Fibroblast of pulmonary artery (primary cell): ENCODE data around the gene MAGI3.
"Not testable (repeated sequence)": the region's sequence is repeated elsewhere in the genome, so short reads cannot be mapped to it uniquely, and the experiment has no call there.

Experiments used
- DNase-seq: peaks from one replicate; pipeline ENCODE4 v3.0.0-alpha.2; 2010; ENCODE audit warnings: low read depth
- H3K4me3 ChIP-seq: replicated peaks from 2 replicates; pipeline ENCODE4 v1.5.1; 2011; ENCODE audit warnings: low read depth, mild to moderate bottlenecking, control low read depth, low read length, moderate library complexity
- TF ChIP-seq, protein P1 (sequence below): IDR thresholded peaks from 2 replicates; pipeline ENCODE4 v1.5.1; 2011; ENCODE audit warnings: mild to moderate bottlenecking, control low read depth, low read length, inconsistent platforms; ENCODE audit errors: missing control alignments

The MAGI3 gene

DNA sequence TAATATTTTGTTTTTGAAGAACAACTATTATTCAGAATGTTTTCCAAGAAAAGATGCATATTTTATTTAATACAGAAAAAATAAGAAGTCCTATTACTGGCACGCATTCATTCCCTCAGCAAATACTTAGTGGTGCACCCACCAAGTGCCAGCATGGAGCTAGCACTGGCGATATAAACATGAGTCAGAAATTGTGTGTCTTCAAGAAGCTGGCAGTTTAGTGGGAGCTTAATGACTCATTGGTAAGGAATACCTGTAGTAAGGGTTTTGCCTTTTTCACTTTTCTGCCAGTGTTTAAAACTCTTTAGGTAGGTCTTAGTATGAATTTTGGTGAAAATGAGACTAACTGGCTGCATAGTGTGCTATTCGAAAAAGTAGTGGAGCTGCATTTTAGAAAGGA lies 6.3 kb downstream of the MAGI3 start:
- no peak overlapping the region for H3K4me3 ChIP-seq
- peak; percentile 64 for DNase-seq
- TF ChIP-seq, protein P1, sequence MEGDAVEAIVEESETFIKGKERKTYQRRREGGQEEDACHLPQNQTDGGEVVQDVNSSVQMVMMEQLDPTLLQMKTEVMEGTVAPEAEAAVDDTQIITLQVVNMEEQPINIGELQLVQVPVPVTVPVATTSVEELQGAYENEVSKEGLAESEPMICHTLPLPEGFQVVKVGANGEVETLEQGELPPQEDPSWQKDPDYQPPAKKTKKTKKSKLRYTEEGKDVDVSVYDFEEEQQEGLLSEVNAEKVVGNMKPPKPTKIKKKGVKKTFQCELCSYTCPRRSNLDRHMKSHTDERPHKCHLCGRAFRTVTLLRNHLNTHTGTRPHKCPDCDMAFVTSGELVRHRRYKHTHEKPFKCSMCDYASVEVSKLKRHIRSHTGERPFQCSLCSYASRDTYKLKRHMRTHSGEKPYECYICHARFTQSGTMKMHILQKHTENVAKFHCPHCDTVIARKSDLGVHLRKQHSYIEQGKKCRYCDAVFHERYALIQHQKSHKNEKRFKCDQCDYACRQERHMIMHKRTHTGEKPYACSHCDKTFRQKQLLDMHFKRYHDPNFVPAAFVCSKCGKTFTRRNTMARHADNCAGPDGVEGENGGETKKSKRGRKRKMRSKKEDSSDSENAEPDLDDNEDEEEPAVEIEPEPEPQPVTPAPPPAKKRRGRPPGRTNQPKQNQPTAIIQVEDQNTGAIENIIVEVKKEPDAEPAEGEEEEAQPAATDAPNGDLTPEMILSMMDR: no peak

DNA sequence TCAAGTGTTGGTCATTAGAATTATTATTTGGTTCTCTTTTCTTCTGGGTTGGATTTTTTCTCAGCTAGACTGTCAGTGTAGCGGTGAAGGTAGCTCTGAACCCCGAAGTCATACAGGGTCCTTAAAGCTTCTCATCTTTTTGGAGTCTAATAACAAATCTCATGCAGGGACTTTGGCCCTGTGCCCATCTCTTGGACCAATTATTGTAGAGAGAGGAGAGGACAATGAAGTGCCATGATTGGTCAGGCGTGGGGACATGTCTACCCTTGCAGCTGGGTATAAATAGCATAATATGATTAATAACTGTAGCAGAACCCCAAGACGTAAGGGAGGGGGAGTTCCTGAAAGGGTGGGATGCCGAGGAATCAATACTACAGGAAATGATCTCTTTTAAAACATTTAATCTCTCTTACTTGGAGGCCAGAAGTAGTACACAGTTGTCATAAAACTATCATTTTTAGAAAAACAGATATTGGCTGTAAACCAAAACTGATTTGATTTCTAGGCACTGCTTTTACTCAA lies 8.8 kb downstream of the MAGI3 start:
- H3K4me3 ChIP-seq: no peak overlapping the region
- TF ChIP-seq, protein P1: no peak
- no peak for DNase-seq

DNA sequence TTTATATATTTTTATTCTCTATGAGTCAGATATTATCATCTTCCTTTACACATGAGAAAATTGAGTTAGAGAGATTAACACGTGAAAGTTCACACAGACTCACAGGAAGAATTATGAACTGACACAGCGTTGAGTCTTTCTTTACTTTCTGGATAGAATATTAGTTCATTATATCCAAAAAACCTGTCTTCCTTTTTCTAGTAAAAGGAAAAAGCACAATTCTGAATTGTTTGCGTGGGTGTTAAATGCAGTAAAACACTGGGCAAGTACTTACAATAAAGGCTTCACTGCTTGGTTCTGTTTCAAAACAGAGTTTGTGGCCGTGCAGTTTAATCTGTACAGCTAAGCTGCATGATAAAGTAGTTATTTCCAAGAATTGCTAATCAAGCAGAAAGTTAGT lies 10.8 kb downstream of the MAGI3 start:
- TF ChIP-seq, protein P1: no peak
- no peak for DNase-seq
- no peak overlapping the region for H3K4me3 ChIP-seq

DNA sequence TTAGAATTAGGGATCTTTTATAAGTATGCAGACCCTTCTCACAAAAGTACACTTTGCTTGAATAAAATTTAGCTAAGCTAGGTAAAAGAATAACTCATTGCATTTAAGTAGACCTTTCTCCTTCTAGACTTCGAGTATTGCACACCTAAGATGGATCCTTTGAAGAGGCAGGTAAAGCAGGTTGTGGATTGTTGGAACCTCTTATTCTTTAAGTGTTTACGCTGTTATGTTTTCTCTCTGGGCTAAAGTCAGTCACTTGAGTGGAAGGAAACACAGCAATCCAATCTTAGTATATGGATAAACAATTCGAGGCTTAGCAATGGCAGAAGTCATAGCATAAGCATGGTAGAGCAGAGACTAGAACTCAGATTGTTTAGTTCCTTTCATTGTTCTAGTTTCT lies 11.4 kb downstream of the MAGI3 start:
- no peak overlapping the region for H3K4me3 ChIP-seq
- TF ChIP-seq, protein P1: no peak
- no peak for DNase-seq

DNA sequence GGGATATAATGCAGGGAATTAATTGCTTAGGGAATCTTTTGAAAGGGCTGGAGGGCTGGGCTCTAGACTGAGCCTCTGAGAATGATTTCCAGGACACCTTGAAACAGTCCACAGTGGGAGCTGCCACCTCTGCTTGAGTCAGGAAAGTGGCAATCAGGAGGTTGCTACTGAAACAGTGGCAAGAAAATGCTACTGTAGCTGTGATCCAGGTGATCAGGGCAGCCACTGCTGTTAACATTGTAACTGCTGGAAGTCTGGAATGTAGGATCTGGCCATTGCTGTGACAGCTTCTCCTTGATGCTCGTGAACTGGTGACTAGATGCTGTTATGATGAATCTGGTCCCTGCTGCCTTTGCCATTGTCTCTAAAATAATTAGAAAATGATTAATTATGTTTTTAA lies 12.8 kb downstream of the MAGI3 start:
- TF ChIP-seq, protein P1: no peak
- no peak for DNase-seq
- no peak overlapping the region for H3K4me3 ChIP-seq

DNA sequence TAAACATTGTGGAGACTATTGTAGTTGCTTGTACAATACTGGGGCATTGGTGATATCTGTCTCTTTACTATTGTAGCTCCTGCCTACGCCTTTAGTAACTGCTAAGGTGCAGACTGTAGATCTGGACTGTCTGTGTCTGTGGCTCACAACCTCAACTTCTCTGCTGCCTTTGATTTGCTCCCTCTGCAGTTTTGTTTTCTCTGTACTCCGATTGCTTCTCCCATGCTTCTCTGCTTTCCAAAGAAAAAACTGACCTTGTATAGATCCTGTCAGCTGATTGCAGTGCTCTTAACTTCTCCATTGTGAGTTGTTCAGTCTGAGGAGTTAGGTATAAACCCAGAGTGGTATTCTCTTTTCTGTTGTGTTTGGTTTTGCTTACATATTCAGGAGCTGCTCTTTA lies 15.3 kb downstream of the MAGI3 start:
- TF ChIP-seq, protein P1: no peak
- DNase-seq: no peak
- no peak overlapping the region for H3K4me3 ChIP-seq

DNA sequence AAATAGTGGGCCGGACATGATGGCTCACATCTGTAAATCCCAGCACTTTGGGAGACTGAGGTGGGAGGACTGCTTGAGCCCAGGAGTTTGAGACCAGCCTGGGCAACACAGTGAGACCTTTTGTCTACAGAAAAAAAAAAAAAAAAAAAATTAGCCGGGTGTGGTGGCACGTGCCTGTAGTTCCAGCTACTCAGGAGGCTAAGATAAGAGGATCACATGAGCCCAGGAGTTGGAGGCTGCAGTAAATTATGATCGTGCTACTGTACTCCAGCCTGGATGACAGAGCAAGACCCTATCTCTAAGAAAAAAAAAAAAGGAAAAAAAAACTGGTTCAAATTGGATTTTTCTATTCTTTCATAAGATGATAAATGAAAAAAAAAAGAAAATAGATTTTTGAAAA lies 15.8 kb downstream of the MAGI3 start:
- DNase-seq, H3K4me3 ChIP-seq: not testable (repeated sequence)
